MM.1S (cell line): ENCODE data around the gene RIPPLY3.

Experiments used
- CTCF ChIP-seq: fragments of 300-600 bp; sonication (generic); IDR thresholded peaks from 2 replicates; pipeline ENCODE4 v1.5.1; 2016; ENCODE audit warnings: antibody characterized with exemption, low read length, mixed read lengths
- EZH2phosphoT487 ChIP-seq: fragments of 300-600 bp; sonication (generic); IDR thresholded peaks from 2 replicates; pipeline ENCODE4 v1.6.1; 2018; ENCODE audit warnings: antibody characterized with exemption, low read length

- no peak for TF ChIP-seq CTCF
- TF ChIP-seq EZH2phosphoT487 = no peak
These were observed 25.5 kb upstream of the RIPPLY3 start for GRCh38 chr21:36981049-36981391.
